Vagina (tissue), 2 donors: ENCODE measurements around the gene PLCB2. TPM values are rescaled to one million over a fixed set of nuclear protein-coding genes. Genes with fewer than 3 reads are reported as not detected.

Experiments used
- DNase-seq, 2 donors: peaks; one replicate each; pipeline ENCODE4 v3.0.0-alpha.2; 2017; ENCODE audit errors: extremely low spot score in 2 of 2
- H3K27ac ChIP-seq: fragments of 200-600 bp; sonication (generic); one replicate; pipeline ENCODE4 v1.5.1; 2019
- H3K27me3 ChIP-seq: fragments of 200-600 bp; sonication (generic); one replicate; pipeline ENCODE4 v1.5.1; 2019
- H3K36me3 ChIP-seq, 2 donors: fragments of 200-600 bp; sonication (generic); one replicate each; pipeline ENCODE4 v1.5.1; 2017 to 2019
- H3K4me1 ChIP-seq: fragments of 200-600 bp; sonication (generic); one replicate; pipeline ENCODE4 v1.5.1; 2019
- H3K4me3 ChIP-seq, 2 donors: fragments of 200-600 bp; sonication (generic); 1 replicate in 1 of 2; 2 replicates in 1 of 2; pipeline ENCODE4 v1.5.1; 2016 to 2019
- H3K9me3 ChIP-seq: fragments of 200-600 bp; sonication (generic); one replicate; pipeline ENCODE4 v1.5.1; 2019
- POLR2A ChIP-seq, 2 donors: fragments of 450-650 bp; IDR thresholded peaks; one replicate each; pipeline ENCODE4 v1.6.1; 2017; ENCODE audit warnings: antibody characterized with exemption in 2 of 2, mild to moderate bottlenecking in 2 of 2, moderate library complexity in 2 of 2
- POLR2AphosphoS5 ChIP-seq, 2 donors: sonication (generic); formaldehyde crosslinking; IDR thresholded peaks; one replicate each; pipeline ENCODE4 v1.9.0; 2017; ENCODE audit warnings: antibody characterized with exemption in 2 of 2, mild to moderate bottlenecking in 2 of 2, low read depth in 1 of 2; ENCODE audit not compliant: insufficient read depth in 1 of 2
- intact Hi-C: fragments of 100-400 bp; cut with DNase I; formaldehyde crosslinking; loops from one replicate; pipeline ENCODE4 v1.15.1; 2023
- total RNA-seq: library from RNA; depleted of rRNA; stranded (reverse); fragments of >200 nt; gene quantifications from one replicate; pipeline ENCODE4 v1.2.3, GENCODE V29; 2016
- TF ChIP-seq, protein P1 (sequence below), 3 experiments: fragments of 450-650 bp in 2 of 3; fragments of 200-600 bp in 1 of 3; sonication (generic) in 1 of 3; IDR thresholded peaks; one replicate each; pipeline ENCODE4 v1.5.1; 2017 to 2019; ENCODE audit warnings: antibody characterized with exemption in 3 of 3, mild to moderate bottlenecking in 2 of 3, moderate library complexity in 2 of 3

The PLCB2 gene
- total RNA-seq, 1 donor from 2014 or later, result 14.0 TPM

DNA sequence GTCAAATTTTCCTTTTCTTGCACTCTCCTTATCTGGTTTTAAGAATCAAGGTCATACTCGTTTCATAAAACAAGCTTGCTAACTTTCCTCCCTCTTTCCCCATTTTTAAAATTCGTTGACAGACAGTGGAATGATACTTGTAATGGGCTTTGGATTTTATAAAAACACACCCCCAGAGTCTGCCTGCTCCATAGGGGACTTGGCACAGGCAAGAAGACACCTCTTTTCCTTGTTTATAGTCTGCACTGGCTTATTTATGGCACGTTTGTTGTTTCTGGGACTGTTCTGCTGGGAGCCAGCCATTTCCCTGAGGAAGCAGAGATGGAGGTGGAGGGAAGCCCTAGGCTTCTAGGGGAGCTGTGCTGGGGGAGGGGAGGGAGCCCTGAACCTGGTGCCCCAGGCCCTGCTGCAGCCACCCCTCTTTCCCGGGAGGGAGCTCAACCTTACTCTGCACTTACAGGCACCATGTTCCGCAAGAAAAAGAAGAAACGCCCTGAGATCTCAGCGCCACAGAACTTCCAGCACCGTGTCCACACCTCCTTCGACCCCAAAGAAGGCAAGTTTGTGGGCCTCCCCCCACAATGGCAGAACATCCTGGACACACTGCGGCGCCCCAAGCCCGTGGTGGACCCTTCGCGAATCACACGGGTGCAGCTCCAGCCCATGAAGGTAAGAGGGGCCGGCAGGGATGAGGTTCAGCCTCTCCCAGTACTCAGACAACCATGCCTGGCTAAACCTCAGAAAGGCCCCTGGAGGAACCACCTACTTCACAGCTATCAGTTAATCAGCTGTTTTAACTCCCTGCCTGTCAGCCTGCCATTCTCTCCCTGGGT, 43.2 kb downstream of the PLCB2 start:
- TF ChIP-seq, protein P1, sequence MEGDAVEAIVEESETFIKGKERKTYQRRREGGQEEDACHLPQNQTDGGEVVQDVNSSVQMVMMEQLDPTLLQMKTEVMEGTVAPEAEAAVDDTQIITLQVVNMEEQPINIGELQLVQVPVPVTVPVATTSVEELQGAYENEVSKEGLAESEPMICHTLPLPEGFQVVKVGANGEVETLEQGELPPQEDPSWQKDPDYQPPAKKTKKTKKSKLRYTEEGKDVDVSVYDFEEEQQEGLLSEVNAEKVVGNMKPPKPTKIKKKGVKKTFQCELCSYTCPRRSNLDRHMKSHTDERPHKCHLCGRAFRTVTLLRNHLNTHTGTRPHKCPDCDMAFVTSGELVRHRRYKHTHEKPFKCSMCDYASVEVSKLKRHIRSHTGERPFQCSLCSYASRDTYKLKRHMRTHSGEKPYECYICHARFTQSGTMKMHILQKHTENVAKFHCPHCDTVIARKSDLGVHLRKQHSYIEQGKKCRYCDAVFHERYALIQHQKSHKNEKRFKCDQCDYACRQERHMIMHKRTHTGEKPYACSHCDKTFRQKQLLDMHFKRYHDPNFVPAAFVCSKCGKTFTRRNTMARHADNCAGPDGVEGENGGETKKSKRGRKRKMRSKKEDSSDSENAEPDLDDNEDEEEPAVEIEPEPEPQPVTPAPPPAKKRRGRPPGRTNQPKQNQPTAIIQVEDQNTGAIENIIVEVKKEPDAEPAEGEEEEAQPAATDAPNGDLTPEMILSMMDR (IDR thresholded peaks at IDR 0.05), result no peak
- TF ChIP-seq POLR2A (IDR thresholded peaks at IDR 0.05) (no peak), POLR2AphosphoS5 (IDR thresholded peaks at IDR 0.05; ENCODE audit: insufficient read depth in 1 of 2, low read depth in 1 of 2) (no peak)
- intact Hi-C loops, result no loop called here
- H3K27me3 ChIP-seq, result no peaks in the 10 kb centered on the region
- DNase-seq, result no peak
- no peaks in the 10 kb centered on the region for H3K36me3 ChIP-seq
- peak overlapping the region; percentile 87 for H3K27ac ChIP-seq
- H3K9me3 ChIP-seq, result no peaks in the 10 kb centered on the region
- H3K4me1 ChIP-seq, result peaks cover 44% of the 10 kb centered on the region
- H3K4me3 ChIP-seq, result no peak overlapping the region

DNA sequence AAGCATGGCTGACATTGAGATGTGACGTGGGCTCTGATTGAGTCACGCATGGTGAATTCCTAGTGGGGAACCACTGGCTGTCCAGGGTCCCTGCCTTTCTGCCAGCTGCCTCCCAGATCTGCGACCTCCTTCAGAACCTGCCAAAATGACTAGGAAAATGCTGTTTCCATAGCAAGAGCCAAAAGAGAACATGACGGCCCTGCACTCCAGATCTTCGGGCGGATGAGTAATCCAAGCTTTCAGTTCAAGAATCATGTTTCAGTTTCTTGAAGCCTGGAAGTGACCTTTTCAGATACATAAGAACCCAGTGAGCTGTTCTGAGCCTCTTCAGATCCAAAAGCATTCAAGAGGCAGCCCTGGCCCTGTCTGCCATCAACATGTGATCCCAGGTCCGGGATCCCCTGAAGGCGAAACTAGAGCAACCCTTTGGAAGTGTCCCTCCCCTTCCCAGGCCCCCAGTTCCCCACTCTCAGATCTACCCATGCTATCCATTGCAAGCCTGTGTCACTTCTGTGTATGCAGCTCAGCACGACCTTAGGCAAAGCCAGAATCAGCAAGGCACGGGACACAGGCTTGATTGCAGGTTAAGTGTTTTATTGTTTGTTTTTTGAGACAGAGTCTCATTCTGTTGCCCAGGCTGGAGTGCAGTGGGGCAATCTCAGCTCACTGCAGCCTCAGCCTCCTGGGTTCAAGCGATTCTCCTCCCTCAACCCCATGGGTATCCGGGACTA, 44.5 kb downstream of the PLCB2 start:
- peak overlapping the region; percentile 87 for H3K27ac ChIP-seq
- intact Hi-C loops, result no loop called here
- no peaks in the 10 kb centered on the region for H3K9me3 ChIP-seq
- no peaks in the 10 kb centered on the region for H3K27me3 ChIP-seq
- H3K4me1 ChIP-seq, result peaks cover 44% of the 10 kb centered on the region
- peak in 1 of 2 donors; percentile 80 for TF ChIP-seq POLR2AphosphoS5 (IDR thresholded peaks at IDR 0.05; ENCODE audit: insufficient read depth in 1 of 2, low read depth in 1 of 2)
- TF ChIP-seq, protein P1 (IDR thresholded peaks at IDR 0.05), result no peak
- TF ChIP-seq POLR2A (IDR thresholded peaks at IDR 0.05), result no peak
- no peaks in the 10 kb centered on the region for H3K36me3 ChIP-seq
- H3K4me3 ChIP-seq, result peak overlapping the region in 1 of 2 donors; percentile 3
- DNase-seq, result no peak

DNA sequence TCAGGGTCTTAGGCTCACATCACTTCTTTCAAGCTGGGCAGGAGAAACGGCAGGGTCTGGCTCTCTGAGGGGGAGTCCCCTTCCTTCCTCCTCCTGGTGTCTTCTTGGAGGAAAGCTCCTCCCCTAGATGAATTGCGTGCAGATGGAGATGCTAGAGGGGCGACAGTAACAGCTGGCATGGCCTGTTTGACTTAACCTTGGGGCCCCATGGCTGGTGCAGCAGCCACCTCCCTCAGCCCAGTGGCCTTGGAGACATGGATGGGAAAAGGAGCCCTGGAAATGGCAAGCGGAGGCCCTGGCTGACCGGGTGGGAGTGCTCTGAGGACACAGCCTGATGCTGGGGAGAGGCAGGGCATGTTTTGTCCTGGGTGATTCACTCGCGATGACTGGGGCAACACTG, 48.7 kb downstream of the PLCB2 start:
- Histone ChIP-seq H3K27me3 (no peaks in the 10 kb centered on the region), H3K4me1 (peaks cover 15% of the 10 kb centered on the region), H3K27ac (no peak overlapping the region), H3K9me3 (no peaks in the 10 kb centered on the region), H3K36me3 (no peaks in the 10 kb centered on the region), H3K4me3 (no peak overlapping the region)
- TF ChIP-seq POLR2AphosphoS5 (IDR thresholded peaks at IDR 0.05; ENCODE audit: insufficient read depth in 1 of 2, low read depth in 1 of 2) (no peak), POLR2A (IDR thresholded peaks at IDR 0.05) (no peak)
- TF ChIP-seq, protein P1 (IDR thresholded peaks at IDR 0.05), result no peak
- intact Hi-C loops, result no loop called here
- DNase-seq, result no peak

DNA sequence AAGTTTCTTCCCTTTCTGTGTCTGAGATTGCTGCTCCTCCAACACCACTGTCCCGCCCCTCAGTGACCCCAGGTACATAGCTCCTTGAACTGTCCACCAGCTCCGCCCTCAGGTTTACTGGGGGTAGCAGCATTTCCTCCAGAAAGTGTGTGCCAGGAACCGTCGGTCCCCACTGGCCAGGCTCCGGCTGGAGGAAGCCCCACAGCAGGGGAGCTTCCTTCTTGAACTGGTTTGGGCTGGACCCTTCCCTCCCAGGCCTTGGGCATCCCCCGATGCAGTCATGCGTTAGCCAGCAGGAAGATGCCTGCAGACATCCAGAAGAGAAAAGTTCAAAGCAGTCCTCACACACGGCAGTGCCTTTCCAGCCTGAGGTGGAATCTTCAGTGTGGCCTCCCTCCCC, 49.2 kb downstream of the PLCB2 start:
- intact Hi-C loops, result no loop called here
- Histone ChIP-seq H3K27ac (no peak overlapping the region), H3K27me3 (no peaks in the 10 kb centered on the region), H3K4me3 (no peak overlapping the region), H3K36me3 (no peaks in the 10 kb centered on the region), H3K9me3 (no peaks in the 10 kb centered on the region), H3K4me1 (peaks cover 13% of the 10 kb centered on the region)
- TF ChIP-seq POLR2AphosphoS5 (IDR thresholded peaks at IDR 0.05; ENCODE audit: insufficient read depth in 1 of 2, low read depth in 1 of 2) (no peak), POLR2A (IDR thresholded peaks at IDR 0.05) (no peak)
- TF ChIP-seq, protein P1 (IDR thresholded peaks at IDR 0.05), result no peak
- DNase-seq, result no peak
